GM23338 (cell line): ENCODE results near the gene KRTAP4-3. TPM values are rescaled to one million over a fixed set of nuclear protein-coding genes. Genes with fewer than 3 reads are reported as not detected.

Experiments used
- ATAC-seq: fragments of 200-7000 bp; cut with Tn5 transposase; 3 replicates; pipeline ENCODE4 v1.9.1; 2020
- DNase-seq: peaks from one replicate; pipeline ENCODE4 v3.0.0-alpha.2; 2015; ENCODE audit warnings: low spot score
- H2AFZ ChIP-seq: fragments of 200-600 bp; sonication (generic); 2 replicates; pipeline ENCODE4 v1.8.0; 2016; ENCODE audit warnings: antibody characterized with exemption, mild to moderate bottlenecking, moderate library complexity
- H3F3A ChIP-seq: fragments of 200-600 bp; sonication (generic); replicated peaks from 2 replicates; pipeline ENCODE4 v1.8.0; 2017; ENCODE audit warnings: antibody characterized with exemption, mixed run types, low read depth
- H3K27ac ChIP-seq: fragments of 200-600 bp; sonication (generic); 2 replicates; pipeline ENCODE4 v1.6.1; 2016; ENCODE audit warnings: low read depth
- H3K27me3 ChIP-seq: fragments of 200-600 bp; sonication (generic); 2 replicates; pipeline ENCODE4 v1.8.0; 2016; ENCODE audit warnings: mild to moderate bottlenecking, mixed run types, moderate library complexity; ENCODE audit not compliant: insufficient read depth
- H3K36me3 ChIP-seq: fragments of 200-600 bp; sonication (generic); 2 replicates; pipeline ENCODE4 v1.8.0; 2016; ENCODE audit warnings: mild to moderate bottlenecking; ENCODE audit not compliant: insufficient read depth
- H3K4me1 ChIP-seq: fragments of 200-600 bp; sonication (generic); 2 replicates; pipeline ENCODE4 v1.8.0; 2016; ENCODE audit warnings: mild to moderate bottlenecking, moderate library complexity; ENCODE audit not compliant: insufficient read depth
- H3K4me2 ChIP-seq: fragments of 200-600 bp; sonication (generic); 2 replicates; pipeline ENCODE4 v1.7.1; 2017; ENCODE audit warnings: mixed run types
- H3K4me3 ChIP-seq: fragments of 200-600 bp; sonication (generic); 2 replicates; pipeline ENCODE4 v1.6.1; 2016; ENCODE audit warnings: mixed run types
- H3K79me2 ChIP-seq: fragments of 200-600 bp; sonication (generic); replicated peaks from 2 replicates; pipeline ENCODE4 v1.8.0; 2017; ENCODE audit warnings: mild to moderate bottlenecking; ENCODE audit not compliant: insufficient read depth
- H3K9me2 ChIP-seq: fragments of 200-600 bp; sonication (generic); 2 replicates; pipeline ENCODE4 v1.8.0; 2017; ENCODE audit not compliant: insufficient read depth
- H4K20me1 ChIP-seq: fragments of 200-600 bp; sonication (generic); replicated peaks from 2 replicates; pipeline ENCODE4 v1.8.0; 2017; ENCODE audit warnings: mild to moderate bottlenecking; ENCODE audit not compliant: insufficient read depth
- H3K27ac Mint-ChIP-seq: 2 replicates; pipeline ENCODE4 v1.8.0; 2020; ENCODE audit warnings: inconsistent platforms, mild to moderate bottlenecking, moderate library complexity, mixed read lengths
- H3K27me3 Mint-ChIP-seq: 3 replicates; pipeline ENCODE4 v1.8.0; 2022; ENCODE audit warnings: low read depth, mild to moderate bottlenecking, moderate library complexity, mixed read lengths, inconsistent platforms; ENCODE audit not compliant: insufficient read depth, poor library complexity
- H3K36me3 Mint-ChIP-seq: 3 replicates; pipeline ENCODE4 v1.8.0; 2021; ENCODE audit warnings: low read depth, mild to moderate bottlenecking, inconsistent platforms, moderate library complexity, mixed read lengths
- H3K4me1 Mint-ChIP-seq: 3 replicates; pipeline ENCODE4 v1.8.0; 2020; ENCODE audit warnings: mild to moderate bottlenecking, inconsistent platforms, mixed read lengths
- H3K4me3 Mint-ChIP-seq: 3 replicates; pipeline ENCODE4 v1.8.0; 2021; ENCODE audit warnings: moderate library complexity, mild to moderate bottlenecking, inconsistent platforms, mixed read lengths
- H3K9me3 Mint-ChIP-seq: 3 replicates; pipeline ENCODE4 v1.8.0; 2020; ENCODE audit warnings: moderate library complexity, mild to moderate bottlenecking, inconsistent platforms, mixed read lengths
- CREB1 ChIP-seq: fragments of 250-450 bp; sonication (Bioruptor Pico); IDR thresholded peaks from 2 replicates; pipeline ENCODE4 v1.5.0; 2020; ENCODE audit warnings: low read depth, mild to moderate bottlenecking, moderate library complexity
- ETS1 ChIP-seq: IDR thresholded peaks from 2 replicates; pipeline ENCODE4 v1.6.1; 2016; ENCODE audit warnings: antibody characterized with exemption
- EZH2 ChIP-seq: fragments of 200-600 bp; sonication (generic); IDR thresholded peaks from one replicate; pipeline ENCODE4 v1.8.0; 2017; ENCODE audit warnings: antibody characterized with exemption, mild to moderate bottlenecking, low read depth; ENCODE audit not compliant: unreplicated experiment
- EZH2phosphoT487 ChIP-seq: fragments of 200-600 bp; sonication (generic); IDR thresholded peaks from one replicate; pipeline ENCODE4 v1.8.1; 2018; ENCODE audit warnings: antibody characterized with exemption; ENCODE audit not compliant: unreplicated experiment
- JUNB ChIP-seq: IDR thresholded peaks from one replicate; pipeline ENCODE4 v1.6.1; 2016; ENCODE audit warnings: antibody characterized with exemption; ENCODE audit not compliant: unreplicated experiment
- NANOG ChIP-seq: IDR thresholded peaks from 2 replicates; pipeline ENCODE4 v1.6.1; 2016; ENCODE audit warnings: antibody characterized with exemption, borderline replicate concordance
- POLR2AphosphoS5 ChIP-seq: IDR thresholded peaks from 2 replicates; pipeline ENCODE4 v1.6.1; 2016; ENCODE audit warnings: antibody characterized with exemption, low read depth
- REST ChIP-seq: IDR thresholded peaks from one replicate; pipeline ENCODE4 v1.6.1; 2018; ENCODE audit warnings: antibody characterized with exemption; ENCODE audit not compliant: unreplicated experiment
- STAT1 ChIP-seq: IDR thresholded peaks from one replicate; pipeline ENCODE4 v1.6.1; 2016; ENCODE audit warnings: antibody characterized with exemption; ENCODE audit not compliant: unreplicated experiment
- ZNF114 ChIP-seq: fragments of 250-450 bp; sonication (Bioruptor Pico); IDR thresholded peaks from 2 replicates; pipeline ENCODE4 v1.5.0; 2020; ENCODE audit warnings: mild to moderate bottlenecking, moderate library complexity
- ZNF331 ChIP-seq: fragments of 250-450 bp; sonication (Bioruptor Pico); IDR thresholded peaks from 2 replicates; pipeline ENCODE4 v1.5.0; 2020; ENCODE audit warnings: low read depth, mild to moderate bottlenecking, moderate library complexity
- ZNF462 ChIP-seq: fragments of 250-450 bp; sonication (Bioruptor Pico); IDR thresholded peaks from 2 replicates; pipeline ENCODE4 v1.5.0; 2020; ENCODE audit warnings: mild to moderate bottlenecking, moderate library complexity
- polyA plus RNA-seq: library from polyadenylated mRNA; unstranded; fragments of >200 nt; fragmentation: Nextera tagmentation; extraction: Ambion mirVana; gene quantifications from 2 replicates; pipeline ENCODE4 v1.2.1, GENCODE V29; 2016
- total RNA-seq: library from RNA; depleted of rRNA; stranded (reverse); fragments of >200 nt; shearing (Covaris generic); gene quantifications from 2 replicates; pipeline ENCODE4 v1.2.3, GENCODE V29; 2014

KRTAP4-3 gene
- total and polyA plus RNA-seq, 2 experiments from 2014 or later = not detected

DNA sequence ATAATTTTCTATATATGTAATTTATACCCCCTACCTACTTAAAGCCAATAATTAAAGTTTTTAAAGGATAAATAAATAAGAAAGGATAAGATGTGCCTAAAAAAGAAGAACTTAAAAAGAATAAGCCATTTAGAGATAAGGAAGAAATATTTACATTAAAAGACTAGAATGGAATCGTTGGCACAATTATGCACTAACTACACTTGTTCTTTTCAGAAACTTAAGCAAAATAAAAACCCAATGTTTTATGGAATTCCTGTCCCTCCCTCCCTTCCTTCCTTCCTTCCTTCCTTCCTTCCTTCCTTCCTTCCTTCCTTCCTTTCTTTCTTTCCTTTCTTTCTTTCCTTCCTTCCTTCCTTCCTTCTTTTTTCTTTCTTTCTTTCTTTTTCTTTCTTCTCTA lies 23.2 kb downstream of the KRTAP4-3 start:
- Mint-ChIP-seq H3K4me3 (no peak overlapping the region), H3K36me3 (peaks cover 22% of the 10 kb centered on the region), H3K27ac (no peak overlapping the region), H3K9me3 (peaks cover 34% of the 10 kb centered on the region), H3K27me3 (peaks cover 5% of the 10 kb centered on the region), H3K4me1 (peaks cover 3% of the 10 kb centered on the region; the same call in 2 of the 3 replicates)
- DNase-seq = no peak
- ATAC-seq = no peak
- H4K20me1 ChIP-seq = no peaks in the 10 kb centered on the region
- no peak overlapping the region for H3K27ac ChIP-seq
- no peaks in the 10 kb centered on the region; the same call in 1 of the 2 replicates for H3K36me3 ChIP-seq
- no peak overlapping the region for H2AFZ ChIP-seq
- TF ChIP-seq NANOG (no peak), POLR2AphosphoS5 (no peak), EZH2 (no peak), REST (no peak), JUNB (no peak), ZNF331 (CRISPR knock-in tag) (no peak), CREB1 (no peak), ETS1 (no peak), ZNF462 (no peak), ZNF114 (no peak), EZH2phosphoT487 (no peak), STAT1 (no peak)
- no peaks in the 10 kb centered on the region for H3K27me3 ChIP-seq
- H3K79me2 ChIP-seq = no peaks in the 10 kb centered on the region
- 0 out of 2 replicates have a peak, but pooled peaks cover 3% of the 10 kb centered on the region for H3K4me1 ChIP-seq
- no peaks in the 10 kb centered on the region for H3F3A ChIP-seq
- H3K4me2 ChIP-seq = no peak overlapping the region
- no peak overlapping the region for H3K4me3 ChIP-seq
- H3K9me2 ChIP-seq = 0 out of 2 replicates have a peak, but pooled peaks cover 3% of the 10 kb centered on the region
